Spleen (tissue), 11 donors: ENCODE measurements around the gene SLC13A3. TPM values are rescaled to one million over a fixed set of nuclear protein-coding genes. Genes with fewer than 3 reads are reported as not detected.

ENCODE experiments used
- DNase-seq: peaks from one replicate; pipeline ENCODE4 v3.0.0-alpha.2; 2020
- H3K27ac ChIP-seq, 8 donors: fragments of 200-600 bp; sonication (generic) in 7 of 8; 1 replicate in 4 of 8; 2 replicates in 4 of 8; pipeline versions ENCODE4 v1.5.0 to v1.8.0; 2016 to 2021; ENCODE audit warnings: inconsistent platforms in 4 of 8, mild to moderate bottlenecking in 4 of 8, moderate library complexity in 1 of 8
- H3K27me3 ChIP-seq, 7 donors: fragments of 200-600 bp; sonication (generic) in 6 of 7; replicated peaks in 1 of 7; 1 replicate in 4 of 7; 2 replicates in 3 of 7; pipeline versions ENCODE4 v1.5.0 to v1.8.0; 2016 to 2021; ENCODE audit warnings: inconsistent platforms in 3 of 7, mild to moderate bottlenecking in 1 of 7
- H3K36me3 ChIP-seq, 6 donors: fragments of 200-600 bp; sonication (generic) in 5 of 6; 1 replicate in 4 of 6; 2 replicates in 2 of 6; pipeline versions ENCODE4 v1.5.0 to v1.8.0; 2016 to 2021; ENCODE audit warnings: inconsistent platforms in 2 of 6
- H3K4me1 ChIP-seq, 6 donors: fragments of 200-600 bp; sonication (generic) in 5 of 6; 1 replicate in 3 of 6; 2 replicates in 3 of 6; pipeline versions ENCODE4 v1.5.0 to v1.8.0; 2016 to 2021; ENCODE audit warnings: inconsistent platforms in 3 of 6
- H3K4me3 ChIP-seq, 8 donors: fragments of 200-600 bp; sonication (generic) in 7 of 8; 1 replicate in 4 of 8; 2 replicates in 4 of 8; pipeline versions ENCODE4 v1.5.0 to v1.8.0; 2016 to 2021; ENCODE audit warnings: inconsistent platforms in 4 of 8, mild to moderate bottlenecking in 4 of 8, moderate library complexity in 2 of 8
- H3K9me3 ChIP-seq, 8 donors: fragments of 200-600 bp; sonication (generic) in 7 of 8; 1 replicate in 4 of 8; 2 replicates in 4 of 8; pipeline versions ENCODE4 v1.5.0 to v1.8.0; 2016 to 2021; ENCODE audit warnings: inconsistent platforms in 4 of 8
- POLR2A ChIP-seq, 3 donors: fragments of 450-650 bp; IDR thresholded peaks; one replicate each; pipeline ENCODE4 v1.5.1; 2017; ENCODE audit warnings: antibody characterized with exemption in 3 of 3, mild to moderate bottlenecking in 1 of 3
- POLR2AphosphoS5 ChIP-seq, 3 donors: sonication (generic); formaldehyde crosslinking; IDR thresholded peaks; one replicate each; pipeline ENCODE4 v1.5.1; 2017; ENCODE audit warnings: antibody characterized with exemption in 3 of 3
- WGBS, 5 donors: extraction: QIAGEN DNeasy Blood & Tissue Kit in 3 of 5; methylation state at CpG; one replicate each; pipeline versions ENCODE4 v1.1.5 to v1.1.7; 2013 to 2018; 5-methylcytosine and 5-hydroxymethylcytosine counted together
- intact Hi-C: fragments of 100-400 bp; cut with DNase I; formaldehyde crosslinking; loops from one replicate; pipeline ENCODE4 v1.15.0; 2023; ENCODE audit warnings: low total_unique reads
- polyA plus RNA-seq, 3 donors: library from polyadenylated mRNA; stranded (reverse); fragments of 200-250 nt; gene quantifications; one replicate each; pipeline ENCODE4 v1.2.1, GENCODE V29; 2013
- total RNA-seq, 7 donors: library from RNA; depleted of rRNA in 3 of 7; stranded (reverse); fragments of >200 nt in 3 of 7; fragmentation: NEBNext Ultra II Directional in 4 of 7; extraction: Animal tissue kit (Norgen Biotek cat#: 25700) in 4 of 7; gene quantifications; one replicate each; pipeline versions ENCODE4 v1.1.0 to v1.2.1, GENCODE V29; 2016 to 2021
- TF ChIP-seq, protein P1 (sequence below), 11 experiments: fragments of 200-600 bp in 7 of 11; fragments of 450-650 bp in 4 of 11; sonication (generic) in 4 of 11; IDR thresholded peaks in 8 of 11; conservative IDR thresholded peaks in 3 of 11; 1 replicate in 7 of 11; 2 replicates in 4 of 11; pipeline versions ENCODE4 v1.4.0 to v1.8.0; 2016 to 2021; ENCODE audit warnings: antibody characterized with exemption in 11 of 11, inconsistent platforms in 4 of 11, mild to moderate bottlenecking in 1 of 11
- donor health status: healthy with polysubstance abuse.
- donor health status: DM: no; HTN: no; CAD: no; lungs with moderate emphysema.
- donor health status: DM: no; HTN: no; CAD: no.
- donor health status: Bipolar disorder and iron deficiency.
- donor health status: healthy.
- donor health status: DM: no; HTN: no; CAD: no.
- donor health status: DM: yes; HTN: yes; CAD: no.

The SLC13A3 gene
- total and polyA plus RNA-seq, 10 donors, result 0.16 to 1.7 (median 0.44) TPM; not detected in 1

- TF ChIP-seq, protein P1, sequence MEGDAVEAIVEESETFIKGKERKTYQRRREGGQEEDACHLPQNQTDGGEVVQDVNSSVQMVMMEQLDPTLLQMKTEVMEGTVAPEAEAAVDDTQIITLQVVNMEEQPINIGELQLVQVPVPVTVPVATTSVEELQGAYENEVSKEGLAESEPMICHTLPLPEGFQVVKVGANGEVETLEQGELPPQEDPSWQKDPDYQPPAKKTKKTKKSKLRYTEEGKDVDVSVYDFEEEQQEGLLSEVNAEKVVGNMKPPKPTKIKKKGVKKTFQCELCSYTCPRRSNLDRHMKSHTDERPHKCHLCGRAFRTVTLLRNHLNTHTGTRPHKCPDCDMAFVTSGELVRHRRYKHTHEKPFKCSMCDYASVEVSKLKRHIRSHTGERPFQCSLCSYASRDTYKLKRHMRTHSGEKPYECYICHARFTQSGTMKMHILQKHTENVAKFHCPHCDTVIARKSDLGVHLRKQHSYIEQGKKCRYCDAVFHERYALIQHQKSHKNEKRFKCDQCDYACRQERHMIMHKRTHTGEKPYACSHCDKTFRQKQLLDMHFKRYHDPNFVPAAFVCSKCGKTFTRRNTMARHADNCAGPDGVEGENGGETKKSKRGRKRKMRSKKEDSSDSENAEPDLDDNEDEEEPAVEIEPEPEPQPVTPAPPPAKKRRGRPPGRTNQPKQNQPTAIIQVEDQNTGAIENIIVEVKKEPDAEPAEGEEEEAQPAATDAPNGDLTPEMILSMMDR (IDR thresholded peaks at IDR 0.05 in 8 of 11, conservative IDR thresholded peaks at IDR 0.05 in 3 of 11), result no peak
- TF ChIP-seq POLR2AphosphoS5 (IDR thresholded peaks at IDR 0.05) (no peak), POLR2A (IDR thresholded peaks at IDR 0.05) (no peak)
- Histone ChIP-seq H3K27me3 (peaks cover 0 to 27% (median 0%) of the 10 kb centered on the region in 7 donors), H3K4me1 (no peaks in the 10 kb centered on the region), H3K9me3 (peaks cover 0 to 18% (median 9%) of the 10 kb centered on the region in 8 donors), H3K36me3 (no peaks in the 10 kb centered on the region), H3K4me3 (no peak overlapping the region), H3K27ac (no peak overlapping the region)
- intact Hi-C loops, result no loop called here
- 67 to 92% (median 76%) methylated on average over 2 of the region's 2 CpGs for WGBS, 5 donors
- no peak for DNase-seq
These were observed 31.8 kb downstream of the SLC13A3 start for GRCh38 chr20:46619445-46619844.

GRCh38 chr20:46618316-46619100 is 32.8 kb downstream of the SLC13A3 start:
- no peaks in the 10 kb centered on the region for H3K36me3 ChIP-seq
- H3K9me3 ChIP-seq, result peaks cover 0 to 9% (median 0%) of the 10 kb centered on the region in 8 donors
- no peak overlapping the region for H3K27ac ChIP-seq
- H3K27me3 ChIP-seq, result peaks cover 0 to 26% (median 0%) of the 10 kb centered on the region in 7 donors
- TF ChIP-seq POLR2AphosphoS5 (IDR thresholded peaks at IDR 0.05) (no peak), POLR2A (IDR thresholded peaks at IDR 0.05) (no peak)
- TF ChIP-seq, protein P1 (IDR thresholded peaks at IDR 0.05 in 8 of 11, conservative IDR thresholded peaks at IDR 0.05 in 3 of 11), result no peak
- WGBS, 5 donors, result 83 to 93% (median 86%) methylated on average over 7 of the region's 7 CpGs
- intact Hi-C loops, result no loop called here
- no peak for DNase-seq
- H3K4me1 ChIP-seq, result no peaks in the 10 kb centered on the region
- H3K4me3 ChIP-seq, result no peak overlapping the region

GRCh38 chr20:46614503-46614902 is 36.8 kb downstream of the SLC13A3 start:
- TF ChIP-seq POLR2A (IDR thresholded peaks at IDR 0.05) (no peak), POLR2AphosphoS5 (IDR thresholded peaks at IDR 0.05) (no peak)
- TF ChIP-seq, protein P1 (IDR thresholded peaks at IDR 0.05 in 8 of 11, conservative IDR thresholded peaks at IDR 0.05 in 3 of 11), result no peak
- H3K4me1 ChIP-seq, result no peaks in the 10 kb centered on the region
- no peak overlapping the region for H3K27ac ChIP-seq
- peaks cover 0 to 6% (median 0%) of the 10 kb centered on the region in 8 donors for H3K9me3 ChIP-seq
- no peaks in the 10 kb centered on the region for H3K36me3 ChIP-seq
- WGBS, 5 donors, result 80 to 96% (median 92%) methylated on average over 1 of the region's 1 CpG
- H3K4me3 ChIP-seq, result no peak overlapping the region
- intact Hi-C loops, result no loop called here
- no peak for DNase-seq
- peaks cover 0 to 26% (median 0%) of the 10 kb centered on the region in 7 donors for H3K27me3 ChIP-seq

DNA sequence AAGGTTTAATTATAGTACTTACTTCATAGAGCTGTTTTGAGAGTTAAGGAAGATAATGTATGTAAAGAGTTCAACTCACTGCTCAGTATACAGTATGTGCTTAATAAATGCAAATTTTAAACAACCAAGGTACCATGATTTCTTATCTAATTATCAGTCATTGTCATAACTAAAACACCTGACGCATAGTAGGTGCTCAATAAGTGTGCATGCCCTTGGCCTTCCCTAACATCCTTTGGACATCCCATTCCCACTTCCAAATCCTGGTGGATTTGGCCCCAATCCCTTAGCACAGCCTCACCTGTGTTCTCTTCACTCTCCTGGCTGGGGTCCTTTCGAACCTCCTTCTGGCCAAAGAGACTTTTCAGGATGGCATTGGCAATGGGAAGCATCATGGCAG is 41.1 kb downstream of the SLC13A3 start:
- intact Hi-C loops, result no loop called here
- Histone ChIP-seq H3K4me3 (no peak overlapping the region), H3K27me3 (peaks cover 0 to 11% (median 0%) of the 10 kb centered on the region in 7 donors), H3K27ac (no peak overlapping the region), H3K36me3 (no peaks in the 10 kb centered on the region), H3K4me1 (no peaks in the 10 kb centered on the region), H3K9me3 (no peaks in the 10 kb centered on the region)
- DNase-seq, result no peak
- TF ChIP-seq POLR2A (IDR thresholded peaks at IDR 0.05) (no peak), POLR2AphosphoS5 (IDR thresholded peaks at IDR 0.05) (no peak)
- TF ChIP-seq, protein P1 (IDR thresholded peaks at IDR 0.05 in 8 of 11, conservative IDR thresholded peaks at IDR 0.05 in 3 of 11), result no peak
- WGBS, 5 donors, result 82 to 97% (median 94%) methylated on average over 2 of the region's 2 CpGs
